ENCODE results near the gene TDRD9.
"Not testable (repeated sequence)": the region's sequence is repeated elsewhere in the genome, so short reads cannot be mapped to it uniquely, and the experiment has no call there.

TDRD9 gene

DNA sequence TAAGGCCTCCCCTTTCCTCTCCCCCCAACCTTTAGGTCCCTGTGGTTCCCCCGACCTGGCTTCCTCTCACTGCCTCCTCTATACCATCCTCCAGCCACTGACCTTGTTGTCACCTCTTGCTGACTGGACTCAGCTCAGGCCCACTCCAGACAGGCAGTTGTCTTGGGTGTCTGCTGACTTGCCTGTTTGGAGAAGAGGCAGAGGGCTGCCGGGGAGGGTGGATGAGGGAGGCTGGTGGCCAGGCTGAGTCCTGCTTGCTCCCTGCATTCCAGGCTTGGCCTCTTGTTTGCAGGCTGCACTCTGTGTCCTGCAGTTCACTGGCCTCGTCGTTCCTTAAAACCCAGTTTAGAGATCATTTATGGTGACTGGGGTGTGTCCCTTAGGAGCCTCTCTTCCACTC, 45.1 kb downstream of the TDRD9 start:
- DNase-seq, result no peak
- Histone ChIP-seq H3K27ac (no peak overlapping the region), H3K4me3 (ENCODE audit: low read depth, low read length) (no peak overlapping the region), H3K36me3 (replicated peaks) (no peaks in the 10 kb centered on the region), H3K27me3 (replicated peaks) (no peaks in the 10 kb centered on the region)
- in situ Hi-C loops (cut with HindIII; ENCODE audit: low pct_ligation_motif_present, low sequenced_read_pairs), result no loop called here
- TF ChIP-seq, protein P1, sequence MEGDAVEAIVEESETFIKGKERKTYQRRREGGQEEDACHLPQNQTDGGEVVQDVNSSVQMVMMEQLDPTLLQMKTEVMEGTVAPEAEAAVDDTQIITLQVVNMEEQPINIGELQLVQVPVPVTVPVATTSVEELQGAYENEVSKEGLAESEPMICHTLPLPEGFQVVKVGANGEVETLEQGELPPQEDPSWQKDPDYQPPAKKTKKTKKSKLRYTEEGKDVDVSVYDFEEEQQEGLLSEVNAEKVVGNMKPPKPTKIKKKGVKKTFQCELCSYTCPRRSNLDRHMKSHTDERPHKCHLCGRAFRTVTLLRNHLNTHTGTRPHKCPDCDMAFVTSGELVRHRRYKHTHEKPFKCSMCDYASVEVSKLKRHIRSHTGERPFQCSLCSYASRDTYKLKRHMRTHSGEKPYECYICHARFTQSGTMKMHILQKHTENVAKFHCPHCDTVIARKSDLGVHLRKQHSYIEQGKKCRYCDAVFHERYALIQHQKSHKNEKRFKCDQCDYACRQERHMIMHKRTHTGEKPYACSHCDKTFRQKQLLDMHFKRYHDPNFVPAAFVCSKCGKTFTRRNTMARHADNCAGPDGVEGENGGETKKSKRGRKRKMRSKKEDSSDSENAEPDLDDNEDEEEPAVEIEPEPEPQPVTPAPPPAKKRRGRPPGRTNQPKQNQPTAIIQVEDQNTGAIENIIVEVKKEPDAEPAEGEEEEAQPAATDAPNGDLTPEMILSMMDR (IDR thresholded peaks at IDR 0.05; ENCODE audit: low read depth, low read length, missing control alignments), result no peak

DNA sequence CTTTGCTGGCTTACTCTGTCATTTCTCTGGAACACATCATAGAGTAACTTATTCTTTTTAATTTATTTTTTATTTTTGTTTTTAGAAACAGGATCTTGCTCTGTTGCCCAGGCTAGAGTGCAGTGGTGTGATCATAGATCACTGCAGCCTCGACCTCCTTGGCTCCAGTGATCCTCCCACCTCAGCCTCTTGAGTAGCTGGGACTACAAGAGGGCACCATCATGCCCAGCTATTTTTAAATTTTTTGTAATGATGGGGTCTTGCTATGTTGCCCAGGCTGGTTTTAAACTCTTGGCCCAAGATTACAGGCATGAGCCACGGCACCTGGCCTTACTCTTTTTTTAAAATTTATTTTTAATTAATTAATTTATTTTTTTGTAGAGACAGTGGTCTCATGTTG, 46.3 kb downstream of the TDRD9 start:
- in situ Hi-C loops (cut with HindIII; ENCODE audit: low pct_ligation_motif_present, low sequenced_read_pairs), result no loop called here
- Histone ChIP-seq H3K27ac (no peak overlapping the region), H3K27me3 (replicated peaks) (no peaks in the 10 kb centered on the region), H3K4me3 (ENCODE audit: low read depth, low read length) (no peak overlapping the region), H3K36me3 (replicated peaks) (no peaks in the 10 kb centered on the region)
- DNase-seq, result no peak
- TF ChIP-seq, protein P1 (IDR thresholded peaks at IDR 0.05; ENCODE audit: low read depth, low read length, missing control alignments), result no peak

DNA sequence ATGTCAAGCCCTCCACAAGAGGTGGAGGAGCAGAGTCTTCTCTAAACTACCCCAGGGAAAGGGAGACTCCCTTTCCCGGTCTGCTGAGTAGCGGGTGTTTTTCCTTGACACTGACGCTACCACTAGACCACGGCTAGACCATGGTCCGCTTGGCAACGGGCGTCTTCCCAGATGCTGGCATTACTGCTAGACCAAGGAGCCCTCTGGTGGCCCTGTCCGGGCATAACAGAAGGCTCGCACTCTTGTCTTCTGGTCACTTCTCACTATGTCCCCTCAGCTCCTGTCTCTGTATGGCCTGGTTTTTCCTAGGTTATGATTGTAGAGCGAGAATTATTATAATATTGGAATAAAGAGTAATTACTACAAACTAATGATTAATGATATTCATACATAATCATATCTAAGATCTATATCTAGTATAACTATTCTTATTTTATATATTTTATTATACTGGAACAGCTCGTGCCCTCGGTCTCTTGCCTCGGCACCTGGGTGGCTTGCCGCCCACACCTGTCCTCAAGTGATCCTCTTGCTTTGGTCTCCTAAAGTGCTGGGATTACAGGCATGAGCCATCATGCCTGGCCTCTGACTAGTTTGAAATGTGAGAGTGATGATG, 52.5 kb downstream of the TDRD9 start:
- DNase-seq, result peak; percentile 57
- H3K4me3 ChIP-seq (ENCODE audit: low read depth, low read length); H3K27me3 ChIP-seq (replicated peaks); in situ Hi-C loops (cut with HindIII; ENCODE audit: low pct_ligation_motif_present, low sequenced_read_pairs); H3K36me3 ChIP-seq (replicated peaks); H3K27ac ChIP-seq: not testable (repeated sequence)
- TF ChIP-seq, protein P1 (IDR thresholded peaks at IDR 0.05; ENCODE audit: low read depth, low read length, missing control alignments), result peak; percentile 49

DNA sequence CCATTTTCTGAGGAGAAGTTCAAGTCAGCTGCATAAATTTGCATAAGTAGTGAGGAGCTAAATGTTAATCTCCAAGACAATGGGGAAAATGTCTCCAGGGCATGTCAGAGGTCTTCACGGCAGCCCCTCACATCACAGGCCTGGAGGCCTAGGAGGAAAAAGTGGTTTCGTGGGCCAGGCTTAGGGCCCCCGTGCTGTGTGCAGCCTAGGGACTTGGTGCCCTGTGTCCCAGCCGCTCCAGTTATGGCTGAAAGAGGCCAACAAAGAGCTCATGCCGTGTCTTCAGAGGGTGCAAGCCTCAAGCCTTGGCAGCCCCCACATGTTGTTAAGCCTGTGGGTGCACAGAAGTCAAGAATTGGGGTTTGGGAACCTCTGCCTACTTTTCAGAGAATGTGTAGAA, 55.9 kb downstream of the TDRD9 start:
- in situ Hi-C loops (cut with HindIII; ENCODE audit: low pct_ligation_motif_present, low sequenced_read_pairs), result no loop called here
- Histone ChIP-seq H3K4me3 (ENCODE audit: low read depth, low read length) (no peak overlapping the region), H3K27me3 (replicated peaks) (no peaks in the 10 kb centered on the region), H3K27ac (no peak overlapping the region), H3K36me3 (replicated peaks) (no peaks in the 10 kb centered on the region)
- DNase-seq, result no peak
- TF ChIP-seq, protein P1 (IDR thresholded peaks at IDR 0.05; ENCODE audit: low read depth, low read length, missing control alignments), result no peak

DNA sequence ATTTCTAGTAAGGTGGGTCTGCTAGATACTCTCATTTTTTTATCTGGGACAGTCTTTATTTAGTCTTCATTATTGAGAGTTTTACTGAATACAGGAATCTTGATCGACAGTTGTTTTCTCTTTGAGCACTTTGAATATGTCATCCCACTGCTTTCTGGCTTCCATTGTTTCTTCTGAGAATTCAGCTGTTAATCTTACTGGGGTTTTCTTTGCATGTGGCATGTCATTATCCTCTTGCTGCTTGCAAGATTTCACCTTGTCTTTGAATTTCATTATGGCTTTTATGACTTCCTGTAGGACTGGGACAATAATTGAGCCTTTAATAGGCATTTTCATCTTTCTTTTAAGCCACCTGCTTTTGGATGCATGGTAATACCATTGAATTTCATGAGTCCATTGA, 60.8 kb downstream of the TDRD9 start:
- H3K27ac ChIP-seq, result no peak overlapping the region
- H3K4me3 ChIP-seq (ENCODE audit: low read depth, low read length), result no peak overlapping the region
- DNase-seq, result no peak
- in situ Hi-C loops (cut with HindIII; ENCODE audit: low pct_ligation_motif_present, low sequenced_read_pairs), result no loop called here
- TF ChIP-seq, protein P1 (IDR thresholded peaks at IDR 0.05; ENCODE audit: low read depth, low read length, missing control alignments), result no peak
- no peaks in the 10 kb centered on the region for H3K27me3 ChIP-seq (replicated peaks)
- no peaks in the 10 kb centered on the region for H3K36me3 ChIP-seq (replicated peaks)

DNA sequence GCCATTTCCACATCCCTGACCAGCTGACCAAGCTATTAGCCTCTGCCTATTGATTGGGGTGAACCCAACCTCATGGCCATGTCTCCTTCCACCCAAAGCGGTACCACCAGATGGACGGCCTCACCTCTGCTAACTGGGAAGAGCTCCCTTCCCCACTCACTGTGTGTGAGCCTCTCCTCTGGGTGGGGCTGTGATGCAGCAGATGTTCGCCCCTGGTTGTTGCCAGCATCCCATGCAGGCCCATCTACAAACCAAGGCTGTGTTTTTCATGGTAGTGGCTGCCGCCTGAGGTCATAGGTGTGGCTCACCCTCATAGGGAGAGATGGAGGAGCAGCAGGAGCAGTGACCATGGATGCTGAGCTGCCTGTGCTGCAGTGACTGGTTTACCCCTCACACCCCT, 61.7 kb downstream of the TDRD9 start:
- no peaks in the 10 kb centered on the region for H3K36me3 ChIP-seq (replicated peaks)
- H3K27ac ChIP-seq, result no peak overlapping the region
- in situ Hi-C loops (cut with HindIII; ENCODE audit: low pct_ligation_motif_present, low sequenced_read_pairs), result no loop called here
- DNase-seq, result no peak
- no peaks in the 10 kb centered on the region for H3K27me3 ChIP-seq (replicated peaks)
- TF ChIP-seq, protein P1 (IDR thresholded peaks at IDR 0.05; ENCODE audit: low read depth, low read length, missing control alignments), result no peak
- no peak overlapping the region for H3K4me3 ChIP-seq (ENCODE audit: low read depth, low read length)

Data from brain microvascular endothelial cell (primary cell).